GM12892 (cell line): ENCODE results near the gene ING3.

Experiments
- POLR2A ChIP-seq: IDR thresholded peaks from 2 replicates; pipeline ENCODE4 v1.6.1; 2011; ENCODE audit warnings: low read depth, low read length, control low read depth
- POLR2AphosphoS5 ChIP-seq: IDR thresholded peaks from 2 replicates; pipeline ENCODE4 v1.6.1; 2011; ENCODE audit warnings: low read depth, low read length, control low read depth

GRCh38 chr7:120996988-120997345 is 46.4 kb downstream of the ING3 start:
- no peak for TF ChIP-seq POLR2A
- no peak for TF ChIP-seq POLR2AphosphoS5
